ENCODE measurements around the gene OR2AT4. TPM values are rescaled to one million over a fixed set of nuclear protein-coding genes. Genes with fewer than 3 reads are reported as not detected.

The OR2AT4 gene
- total RNA-seq, 1 experiment from 2014 or later: not detected

DNA sequence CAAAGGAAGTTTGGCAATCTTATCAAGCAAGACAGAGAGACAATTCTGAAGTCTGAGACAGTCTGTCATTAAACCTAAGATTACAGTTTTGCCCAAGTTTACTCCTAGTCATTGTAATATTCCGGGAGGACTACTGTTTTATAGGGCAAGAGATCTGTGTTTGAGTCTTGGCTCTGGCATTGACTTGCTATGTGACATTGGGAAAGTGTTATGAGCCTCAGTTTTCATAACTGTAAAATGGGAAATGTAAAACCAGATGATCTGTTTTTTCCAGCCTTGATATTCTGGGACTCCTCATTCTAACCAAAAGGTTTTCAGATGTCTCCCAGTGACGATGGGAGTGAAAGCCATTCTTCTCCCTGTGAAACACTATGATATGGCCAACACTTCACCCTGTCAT lies 29.9 kb upstream of the OR2AT4 start:
- BruUV-seq (replicated peaks): no TSS peak
- Histone ChIP-seq H3K9me3 (ENCODE audit: control insufficient read depth, insufficient read depth, low read depth, low read length) (no peaks in the 10 kb centered on the region), H3K27me3 (ENCODE audit: control insufficient read depth, insufficient read depth, low read length) (peaks cover 4% of the 10 kb centered on the region; the same call in 1 of the 2 replicates), H3K27ac (ENCODE audit: low read length) (no peak overlapping the region), H3K36me3 (ENCODE audit: control insufficient read depth, insufficient read depth, low read length) (no peaks in the 10 kb centered on the region), H3K4me3 (ENCODE audit: low read depth in 2 of 2, low read length in 2 of 2) (no peak overlapping the region), H3K4me1 (ENCODE audit: control insufficient read depth, insufficient read depth, low read length) (no peaks in the 10 kb centered on the region)
- TF ChIP-seq TCF7L2 (IDR thresholded peaks at IDR 0.05; ENCODE audit: low read depth, low read length) (no peak), POLR2AphosphoS5 (IDR thresholded peaks at IDR 0.05; ENCODE audit: low read depth, low read length) (no peak), SIN3A (IDR thresholded peaks at IDR 0.05; ENCODE audit: borderline replicate concordance, insufficient read depth, low read depth, low read length) (no peak)
- TF ChIP-seq, protein P1, sequence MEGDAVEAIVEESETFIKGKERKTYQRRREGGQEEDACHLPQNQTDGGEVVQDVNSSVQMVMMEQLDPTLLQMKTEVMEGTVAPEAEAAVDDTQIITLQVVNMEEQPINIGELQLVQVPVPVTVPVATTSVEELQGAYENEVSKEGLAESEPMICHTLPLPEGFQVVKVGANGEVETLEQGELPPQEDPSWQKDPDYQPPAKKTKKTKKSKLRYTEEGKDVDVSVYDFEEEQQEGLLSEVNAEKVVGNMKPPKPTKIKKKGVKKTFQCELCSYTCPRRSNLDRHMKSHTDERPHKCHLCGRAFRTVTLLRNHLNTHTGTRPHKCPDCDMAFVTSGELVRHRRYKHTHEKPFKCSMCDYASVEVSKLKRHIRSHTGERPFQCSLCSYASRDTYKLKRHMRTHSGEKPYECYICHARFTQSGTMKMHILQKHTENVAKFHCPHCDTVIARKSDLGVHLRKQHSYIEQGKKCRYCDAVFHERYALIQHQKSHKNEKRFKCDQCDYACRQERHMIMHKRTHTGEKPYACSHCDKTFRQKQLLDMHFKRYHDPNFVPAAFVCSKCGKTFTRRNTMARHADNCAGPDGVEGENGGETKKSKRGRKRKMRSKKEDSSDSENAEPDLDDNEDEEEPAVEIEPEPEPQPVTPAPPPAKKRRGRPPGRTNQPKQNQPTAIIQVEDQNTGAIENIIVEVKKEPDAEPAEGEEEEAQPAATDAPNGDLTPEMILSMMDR (IDR thresholded peaks at IDR 0.05): no peak
- TF ChIP-seq, protein P2, sequence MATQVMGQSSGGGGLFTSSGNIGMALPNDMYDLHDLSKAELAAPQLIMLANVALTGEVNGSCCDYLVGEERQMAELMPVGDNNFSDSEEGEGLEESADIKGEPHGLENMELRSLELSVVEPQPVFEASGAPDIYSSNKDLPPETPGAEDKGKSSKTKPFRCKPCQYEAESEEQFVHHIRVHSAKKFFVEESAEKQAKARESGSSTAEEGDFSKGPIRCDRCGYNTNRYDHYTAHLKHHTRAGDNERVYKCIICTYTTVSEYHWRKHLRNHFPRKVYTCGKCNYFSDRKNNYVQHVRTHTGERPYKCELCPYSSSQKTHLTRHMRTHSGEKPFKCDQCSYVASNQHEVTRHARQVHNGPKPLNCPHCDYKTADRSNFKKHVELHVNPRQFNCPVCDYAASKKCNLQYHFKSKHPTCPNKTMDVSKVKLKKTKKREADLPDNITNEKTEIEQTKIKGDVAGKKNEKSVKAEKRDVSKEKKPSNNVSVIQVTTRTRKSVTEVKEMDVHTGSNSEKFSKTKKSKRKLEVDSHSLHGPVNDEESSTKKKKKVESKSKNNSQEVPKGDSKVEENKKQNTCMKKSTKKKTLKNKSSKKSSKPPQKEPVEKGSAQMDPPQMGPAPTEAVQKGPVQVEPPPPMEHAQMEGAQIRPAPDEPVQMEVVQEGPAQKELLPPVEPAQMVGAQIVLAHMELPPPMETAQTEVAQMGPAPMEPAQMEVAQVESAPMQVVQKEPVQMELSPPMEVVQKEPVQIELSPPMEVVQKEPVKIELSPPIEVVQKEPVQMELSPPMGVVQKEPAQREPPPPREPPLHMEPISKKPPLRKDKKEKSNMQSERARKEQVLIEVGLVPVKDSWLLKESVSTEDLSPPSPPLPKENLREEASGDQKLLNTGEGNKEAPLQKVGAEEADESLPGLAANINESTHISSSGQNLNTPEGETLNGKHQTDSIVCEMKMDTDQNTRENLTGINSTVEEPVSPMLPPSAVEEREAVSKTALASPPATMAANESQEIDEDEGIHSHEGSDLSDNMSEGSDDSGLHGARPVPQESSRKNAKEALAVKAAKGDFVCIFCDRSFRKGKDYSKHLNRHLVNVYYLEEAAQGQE (IDR thresholded peaks at IDR 0.05; ENCODE audit: insufficient read depth in 1 of 2, low read depth in 2 of 2, low read length in 1 of 2): no peak
- DNase-seq (ENCODE audit: low read depth, low spot score): no peak
- in situ Hi-C loops (cut with HindIII; ENCODE audit: low pct_unique_long_range_greater_than_20kb, low sequenced_read_pairs) (no loop called here), intact Hi-C loops (cut with micrococcal nuclease; ENCODE audit: unreplicated experiment) (no loop called here)
- ChIA-PET CTCF (interaction anchor here (1.0 kb wide), 1 partner anchor 104 kb away, joined by 3 read pairs; no protein-coding TSS in a partner anchor), POLR2A (no interaction called here)
- no peak for ATAC-seq

DNA sequence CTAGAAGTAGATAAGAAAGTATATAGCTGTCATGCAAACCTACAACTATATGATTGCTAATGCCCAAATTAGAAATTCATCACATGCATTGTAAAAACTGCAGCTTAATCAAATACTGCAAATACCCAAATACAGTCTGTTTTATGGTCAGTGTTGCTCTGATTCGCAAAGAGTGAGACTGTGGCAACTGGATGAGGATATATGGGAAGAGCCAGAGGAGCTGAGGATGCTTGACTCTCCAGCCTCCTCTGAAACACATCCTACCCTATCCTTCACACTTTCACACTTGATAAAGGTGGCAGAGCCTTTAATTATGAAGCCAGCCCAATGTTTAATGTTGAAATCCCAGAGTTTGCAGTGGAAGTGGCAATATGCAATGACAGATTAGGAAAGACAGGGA lies 21.9 kb upstream of the OR2AT4 start:
- no peak overlapping the region for H3K4me3 ChIP-seq (ENCODE audit: low read depth in 2 of 2, low read length in 2 of 2)
- TF ChIP-seq SIN3A (IDR thresholded peaks at IDR 0.05; ENCODE audit: borderline replicate concordance, insufficient read depth, low read depth, low read length): no peak
- TF ChIP-seq TCF7L2 (IDR thresholded peaks at IDR 0.05; ENCODE audit: low read depth, low read length): no peak
- TF ChIP-seq, protein P2 (IDR thresholded peaks at IDR 0.05; ENCODE audit: insufficient read depth in 1 of 2, low read depth in 2 of 2, low read length in 1 of 2): no peak
- TF ChIP-seq, protein P1 (IDR thresholded peaks at IDR 0.05): no peak
- no peak for TF ChIP-seq POLR2AphosphoS5 (IDR thresholded peaks at IDR 0.05; ENCODE audit: low read depth, low read length)
- in situ Hi-C loops (cut with HindIII; ENCODE audit: low pct_unique_long_range_greater_than_20kb, low sequenced_read_pairs) (loop anchor here (25.0 kb wide), 2 partner anchors 94 to 106 kb away; no protein-coding TSS in a partner anchor), intact Hi-C loops (cut with micrococcal nuclease; ENCODE audit: unreplicated experiment) (no loop called here)
- ChIA-PET CTCF (no interaction called here), POLR2A (no interaction called here)
- ATAC-seq: no peak
- no peak for DNase-seq (ENCODE audit: low read depth, low spot score)
- no TSS peak for BruUV-seq (replicated peaks)
- no peak overlapping the region for H3K27ac ChIP-seq (ENCODE audit: low read length)
- H3K9me3 ChIP-seq (ENCODE audit: control insufficient read depth, insufficient read depth, low read depth, low read length): peaks cover 4% of the 10 kb centered on the region; the same call in 1 of the 2 replicates
- H3K27me3 ChIP-seq (ENCODE audit: control insufficient read depth, insufficient read depth, low read length): no peaks in the 10 kb centered on the region
- H3K4me1 ChIP-seq (ENCODE audit: control insufficient read depth, insufficient read depth, low read length): no peaks in the 10 kb centered on the region
- H3K36me3 ChIP-seq (ENCODE audit: control insufficient read depth, insufficient read depth, low read length): no peaks in the 10 kb centered on the region
